Tibial artery (tissue), 4 donors: ENCODE results near the gene CIB2.

Experiments
- DNase-seq, 2 donors: peaks; one replicate each; pipeline ENCODE4 v3.0.0-alpha.2; 2019
- H3K27ac ChIP-seq, 2 donors: fragments of 200-600 bp; sonication (generic) in 1 of 2; 1 replicate in 1 of 2; 2 replicates in 1 of 2; pipeline ENCODE4 v1.5.1; 2018 to 2019; ENCODE audit warnings: mild to moderate bottlenecking in 1 of 2
- H3K27me3 ChIP-seq, 2 donors: fragments of 200-600 bp; sonication (generic) in 1 of 2; one replicate each; pipeline versions ENCODE4 v1.5.1 to v1.6.0; 2016 to 2019
- H3K36me3 ChIP-seq, 3 donors: fragments of 200-600 bp; sonication (generic) in 2 of 3; one replicate each; pipeline ENCODE4 v1.5.1; 2016 to 2019; ENCODE audit warnings: mild to moderate bottlenecking in 2 of 3
- H3K4me1 ChIP-seq, 4 donors: fragments of 200-600 bp; sonication (generic) in 2 of 4; 1 replicate in 3 of 4; 2 replicates in 1 of 4; pipeline ENCODE4 v1.5.1; 2016 to 2019
- H3K4me3 ChIP-seq, 2 donors: fragments of 200-600 bp; sonication (generic) in 1 of 2; 1 replicate in 1 of 2; 2 replicates in 1 of 2; pipeline ENCODE4 v1.5.1; 2018 to 2019; ENCODE audit warnings: mild to moderate bottlenecking in 2 of 2
- H3K9me3 ChIP-seq, 3 donors: fragments of 200-600 bp; sonication (generic) in 1 of 3; one replicate each; pipeline ENCODE4 v1.5.1; 2016 to 2019
- CTCF ChIP-seq, 2 experiments: fragments of 200-600 bp in 1 of 2; fragments of 450-650 bp in 1 of 2; IDR thresholded peaks; one replicate each; pipeline ENCODE4 v1.5.1; 2017 to 2019; ENCODE audit warnings: antibody characterized with exemption in 2 of 2, mild to moderate bottlenecking in 1 of 2, moderate library complexity in 1 of 2
- intact Hi-C: fragments of 100-400 bp; cut with DNase I; formaldehyde crosslinking; loops from one replicate; pipeline ENCODE4 v1.15.0; 2023; ENCODE audit warnings: low total_unique reads

The CIB2 gene

DNA sequence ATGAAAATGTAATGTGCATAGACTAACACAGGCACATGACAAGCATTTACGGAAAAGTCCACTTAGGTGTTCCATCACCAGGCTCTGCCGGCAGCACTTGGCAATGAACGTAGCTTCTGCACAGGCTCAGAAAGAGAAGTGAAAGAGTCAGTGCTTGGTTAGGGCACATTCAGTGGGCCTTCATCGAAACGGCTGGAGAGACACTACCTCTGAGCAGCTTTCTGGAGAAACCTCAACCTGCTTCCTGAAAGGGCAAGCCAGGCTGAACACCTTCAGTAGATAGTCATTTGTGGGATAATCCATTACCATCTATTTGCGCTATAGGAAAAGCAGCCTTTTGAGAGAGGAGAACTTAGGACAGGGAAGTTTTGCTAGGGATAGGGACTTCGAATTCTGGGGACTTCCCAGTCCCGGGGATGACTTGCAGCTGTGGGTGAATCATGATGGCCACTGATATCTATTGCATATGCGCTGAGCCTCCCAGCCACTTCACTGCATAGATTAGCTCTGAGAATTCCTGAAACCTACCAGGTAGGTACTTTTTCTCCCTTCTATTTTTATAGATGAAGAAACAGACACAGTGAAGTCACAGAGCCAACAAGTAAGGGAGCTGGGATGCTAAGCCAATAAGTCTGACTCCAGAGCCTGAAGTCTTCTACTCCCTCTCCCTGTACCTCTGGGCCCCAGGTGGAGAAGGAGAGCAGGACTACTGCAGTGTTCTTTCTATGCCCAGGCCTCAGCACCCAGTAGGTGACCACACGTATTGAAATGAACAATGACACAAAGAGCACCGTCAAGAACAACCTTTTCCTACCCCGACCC lies 43.1 kb downstream of the CIB2 start:
- Histone ChIP-seq H3K27ac (no peak overlapping the region), H3K9me3 (no peaks in the 10 kb centered on the region), H3K36me3 (no peaks in the 10 kb centered on the region), H3K4me3 (no peak overlapping the region), H3K4me1 (peaks cover 0 to 1% (median 0%) of the 10 kb centered on the region in 4 donors), H3K27me3 (no peaks in the 10 kb centered on the region)
- intact Hi-C loops = no loop called here
- DNase-seq = peak in 1 of 2 donors; percentile 61
- TF ChIP-seq CTCF (IDR thresholded peaks at IDR 0.05) = no peak

- H3K36me3 ChIP-seq = no peaks in the 10 kb centered on the region
- TF ChIP-seq CTCF (IDR thresholded peaks at IDR 0.05) = no peak
- no peak overlapping the region for H3K27ac ChIP-seq
- no peaks in the 10 kb centered on the region for H3K27me3 ChIP-seq
- no peak overlapping the region for H3K4me3 ChIP-seq
- no peaks in the 10 kb centered on the region for H3K4me1 ChIP-seq
- no peaks in the 10 kb centered on the region for H3K9me3 ChIP-seq
- intact Hi-C loops = no loop called here
- no peak for DNase-seq
Observed at GRCh38 chr15:78085928-78086327, 45.3 kb downstream of the CIB2 start.

- no peak for TF ChIP-seq CTCF (IDR thresholded peaks at IDR 0.05)
Observed at GRCh38 chr15:78084449-78084750, 46.8 kb downstream of the CIB2 start.

GRCh38 chr15:78083687-78084448 lies 47.4 kb downstream of the CIB2 start:
- H3K4me1 ChIP-seq = no peaks in the 10 kb centered on the region
- intact Hi-C loops = no loop called here
- no peak for TF ChIP-seq CTCF (IDR thresholded peaks at IDR 0.05)
- H3K9me3 ChIP-seq = no peaks in the 10 kb centered on the region
- no peaks in the 10 kb centered on the region for H3K27me3 ChIP-seq
- peak in 1 of 2 donors; percentile 38 for DNase-seq
- H3K27ac ChIP-seq = no peak overlapping the region
- H3K36me3 ChIP-seq = no peaks in the 10 kb centered on the region
- no peak overlapping the region for H3K4me3 ChIP-seq

More at GRCh38 chr15:78084449-78084750, 46.8 kb downstream of the CIB2 start:
- Histone ChIP-seq H3K36me3 (no peaks in the 10 kb centered on the region), H3K27me3 (no peaks in the 10 kb centered on the region), H3K4me1 (no peaks in the 10 kb centered on the region), H3K9me3 (no peaks in the 10 kb centered on the region), H3K4me3 (no peak overlapping the region), H3K27ac (no peak overlapping the region)
- DNase-seq = no peak
- intact Hi-C loops = no loop called here

GRCh38 chr15:78083186-78083585 lies 48.1 kb downstream of the CIB2 start:
- H3K36me3 ChIP-seq = no peaks in the 10 kb centered on the region
- TF ChIP-seq CTCF (IDR thresholded peaks at IDR 0.05) = no peak
- no peaks in the 10 kb centered on the region for H3K27me3 ChIP-seq
- H3K9me3 ChIP-seq = no peaks in the 10 kb centered on the region
- no peak overlapping the region for H3K4me3 ChIP-seq
- no peak overlapping the region for H3K27ac ChIP-seq
- peak in 1 of 2 donors; percentile 61 for DNase-seq
- H3K4me1 ChIP-seq = peaks cover 0 to 2% (median 1%) of the 10 kb centered on the region in 4 donors
- intact Hi-C loops = no loop called here
